ENCODE measurements around the gene ZNF408. TPM values are rescaled to one million over a fixed set of nuclear protein-coding genes. Genes with fewer than 3 reads are reported as not detected.

The ZNF408 gene
- total and polyA plus RNA-seq, 2 donors (not counting 3 experiments of a cell fraction or from before 2014, with no cell fraction given), result 7.8 to 10.9 TPM

GRCh38 chr11:46719543-46720218 lies 18.9 kb downstream of the ZNF408 start:
- TF ChIP-seq EZH2 (IDR thresholded peaks at IDR 0.05; ENCODE audit: borderline replicate concordance, low read depth, low read length, severe bottlenecking), result no peak
- no peak for TF ChIP-seq JUN (IDR thresholded peaks at IDR 0.05; ENCODE audit: borderline replicate concordance, insufficient read depth, insufficient read length, low read depth)
- no peak for TF ChIP-seq MAX (IDR thresholded peaks at IDR 0.05; ENCODE audit: insufficient read depth, insufficient read length)
- no peak for TF ChIP-seq POLR2AphosphoS5 (IDR thresholded peaks at IDR 0.05; ENCODE audit: insufficient read depth, low read depth, low read length)
- TF ChIP-seq MYC (IDR thresholded peaks at IDR 0.05; ENCODE audit: low read depth, low read length), result no peak
- TF ChIP-seq CTCF (IDR thresholded peaks at IDR 0.05; ENCODE audit: extremely low read depth in 1 of 2, insufficient read depth in 1 of 2, low read depth in 1 of 2, low read length in 2 of 2), result no peak
- no peak for TF ChIP-seq GATA2 (IDR thresholded peaks at IDR 0.05; ENCODE audit: insufficient read depth, insufficient read length, low read depth, low read length)
- no peak for TF ChIP-seq FOS (IDR thresholded peaks at IDR 0.05; ENCODE audit: borderline replicate concordance, insufficient read depth, low read length)
- TF ChIP-seq POLR2A (IDR thresholded peaks at IDR 0.05; ENCODE audit: low read depth, low read length), result no peak
- dilution Hi-C loops (cut with MboI; ENCODE audit: extremely low pct_ligation_motif_present, low sequenced_read_pairs), result no loop called here
- Histone ChIP-seq H2AFZ (ENCODE audit: low read depth, low read length) (no peak overlapping the region), H3K27me3 (ENCODE audit: control insufficient read depth in 2 of 2, insufficient read depth in 2 of 2, low read length in 2 of 2) (no peaks in the 10 kb centered on the region), H3K9me3 (replicated peaks; ENCODE audit: control insufficient read depth, insufficient read depth, low read length) (no peaks in the 10 kb centered on the region), H3K36me3 (ENCODE audit: control insufficient read depth in 2 of 2, extremely low read depth in 1 of 2, insufficient read depth in 2 of 2, low read length in 2 of 2) (no peaks in the 10 kb centered on the region), H3K9me1 (replicated peaks; ENCODE audit: control insufficient read depth, extremely low read depth, insufficient read depth, low read length) (no peaks in the 10 kb centered on the region), H3K4me3 (replicated peaks in 1 of 3; ENCODE audit: insufficient read depth in 1 of 3, low read depth in 1 of 3, low read length in 3 of 3) (no peak overlapping the region), H3K79me2 (ENCODE audit: control insufficient read depth, insufficient read depth, low read length) (no peaks in the 10 kb centered on the region), H3K27ac (ENCODE audit: insufficient read depth, low read depth, low read length) (no peak overlapping the region), H3K4me2 (ENCODE audit: insufficient read depth, low read length) (no peak overlapping the region), H3K4me1 (ENCODE audit: control insufficient read depth, extremely low read depth, insufficient read depth, low read length) (peaks cover 6% of the 10 kb centered on the region), H3K9ac (replicated peaks; ENCODE audit: extremely low read depth, insufficient read depth, low read length) (no peak overlapping the region), H4K20me1 (replicated peaks; ENCODE audit: control insufficient read depth, extremely low read depth, insufficient read depth, low read length) (no peaks in the 10 kb centered on the region)
- no TSS peak for BruUV-seq (replicated peaks)
- FAIRE-seq (no peak), DNase-seq (ENCODE audit: low read depth, low spot score) (no peak)
- intact Hi-C loops (cut with micrococcal nuclease), result no loop called here
- ChIA-PET CTCF (interaction anchor here (1.4 kb wide), 1 partner anchor 13 kb away, joined by 3 read pairs; no protein-coding TSS in a partner anchor), POLR2A (no interaction called here)

Measured in endothelial cell of umbilical vein (primary cell).